GM18858 (cell line): ENCODE measurements around the gene TTC21A.

Source experiments
- ATAC-seq: cut with Tn5 transposase; IDR thresholded peaks from one replicate; pipeline ENCODE4 v1.9.1; 2021; ENCODE audit not compliant: unreplicated experiment

TTC21A gene

DNA sequence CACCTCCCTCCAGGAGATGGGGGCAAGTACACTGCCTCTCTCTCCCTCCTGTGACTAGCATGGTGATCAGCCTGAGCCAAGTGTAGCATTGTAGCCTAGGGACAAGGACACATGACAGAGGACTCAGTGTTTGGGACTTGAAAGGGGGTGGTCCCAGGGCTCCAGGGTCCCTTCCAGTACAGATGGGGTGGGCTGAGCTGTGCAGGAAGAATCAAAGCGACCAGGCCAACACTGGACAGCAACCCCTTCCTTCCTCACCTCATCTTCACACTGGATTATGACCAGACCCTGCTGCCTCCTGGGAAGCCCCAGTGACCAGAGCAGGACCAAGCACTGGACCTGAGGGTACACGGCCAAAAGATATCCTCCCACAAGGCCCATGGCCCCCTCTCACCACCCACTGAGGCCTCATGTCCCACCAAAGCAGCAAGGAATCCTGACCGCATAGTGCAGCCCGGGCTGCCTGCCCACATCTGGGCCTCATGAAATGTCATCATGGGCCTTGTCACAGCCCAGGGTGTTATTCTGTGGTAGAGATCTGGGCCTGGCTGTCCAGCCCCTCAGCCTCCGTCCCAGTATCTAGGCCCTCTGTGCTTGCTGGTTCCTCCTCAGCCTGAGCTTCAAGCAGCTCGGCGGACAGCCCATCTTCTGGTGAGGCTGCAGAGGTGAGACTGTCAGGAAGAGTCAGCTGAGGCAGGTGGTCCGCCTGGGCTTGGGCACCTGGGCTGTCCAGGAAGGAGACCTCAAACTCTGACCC lies 9.6 kb upstream of the TTC21A start:
- no peak for ATAC-seq

DNA sequence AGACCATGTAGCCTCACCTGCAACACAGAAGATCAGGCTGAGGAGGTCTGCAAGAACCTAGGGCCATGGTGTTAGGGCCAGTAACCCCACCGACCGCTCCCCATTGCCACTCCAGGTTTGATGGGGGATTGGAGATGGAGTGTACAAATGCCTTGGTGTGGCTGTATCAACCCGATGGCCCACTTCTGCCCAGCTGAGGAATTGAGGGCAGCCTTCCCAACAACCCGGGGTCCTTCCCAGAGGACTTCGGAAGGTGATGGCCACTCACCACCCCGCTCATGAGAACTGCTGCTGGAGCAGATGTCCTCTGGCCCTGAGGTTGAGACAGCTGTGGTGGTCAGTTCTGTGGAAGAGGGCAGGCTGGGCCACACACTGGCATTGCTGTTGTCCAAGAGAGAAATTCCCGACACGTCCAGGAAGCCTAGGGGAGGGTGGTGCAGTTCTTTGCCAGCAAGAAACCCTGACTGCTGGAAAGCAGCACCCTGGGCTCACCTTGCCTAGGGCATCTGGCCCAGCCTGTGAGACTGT lies 8.9 kb upstream of the TTC21A start:
- no peak for ATAC-seq

DNA sequence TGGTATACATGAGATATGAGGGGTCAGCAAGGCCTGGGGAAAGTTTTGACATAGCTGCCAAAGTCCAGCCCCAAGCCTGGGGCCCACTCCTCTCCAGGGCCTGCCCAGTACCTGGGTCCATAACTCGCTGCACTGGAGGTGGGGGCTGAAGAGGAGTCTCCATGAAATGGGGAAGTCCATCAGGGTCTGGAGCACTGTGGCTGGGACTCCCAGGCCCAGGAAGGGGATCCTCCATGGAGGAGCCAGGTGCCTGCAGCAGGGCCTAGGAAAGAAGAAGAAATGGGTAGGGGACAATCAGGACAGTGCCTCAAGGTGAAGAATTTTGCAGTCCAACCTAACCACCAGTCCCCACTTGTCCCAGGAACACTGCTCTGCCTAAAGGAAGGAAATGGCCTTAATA lies 8.2 kb upstream of the TTC21A start:
- no peak for ATAC-seq

DNA sequence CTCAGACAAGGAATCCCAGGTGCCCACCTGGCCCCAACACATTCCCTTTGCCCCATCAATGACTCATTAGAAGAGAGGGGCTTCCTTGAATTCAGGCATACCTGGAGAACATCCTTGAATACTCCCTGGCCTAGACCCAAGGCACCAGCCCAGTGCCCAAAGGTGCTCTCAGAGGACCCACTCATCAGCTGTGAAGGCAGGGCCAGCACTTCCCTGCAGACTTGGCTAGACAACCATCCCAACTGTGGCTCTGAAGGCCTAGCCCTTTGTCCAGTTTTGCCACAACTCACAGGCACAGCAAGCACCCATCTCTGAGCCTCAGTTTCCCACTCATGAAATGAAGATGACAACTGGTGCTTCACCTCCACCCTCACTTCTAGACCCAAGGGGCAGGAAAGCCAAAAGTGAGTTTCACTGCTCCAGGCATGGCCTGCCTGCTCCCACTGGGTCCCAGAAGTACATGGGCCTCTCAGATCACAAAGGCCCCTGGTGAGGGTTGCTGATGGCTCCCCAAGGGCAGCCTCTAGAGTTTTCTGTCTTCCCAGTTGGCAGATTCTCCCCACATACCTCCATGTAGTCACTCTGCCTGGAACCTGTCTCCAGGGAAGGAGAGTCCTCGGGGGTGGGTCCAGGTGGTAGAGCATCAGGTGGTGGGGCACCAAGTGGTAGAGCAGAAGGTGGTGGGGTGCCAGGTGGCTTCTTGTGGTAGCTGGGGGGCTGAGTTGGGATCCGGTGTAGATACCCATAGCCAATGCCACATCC lies 7.6 kb upstream of the TTC21A start:
- ATAC-seq, result no peak

DNA sequence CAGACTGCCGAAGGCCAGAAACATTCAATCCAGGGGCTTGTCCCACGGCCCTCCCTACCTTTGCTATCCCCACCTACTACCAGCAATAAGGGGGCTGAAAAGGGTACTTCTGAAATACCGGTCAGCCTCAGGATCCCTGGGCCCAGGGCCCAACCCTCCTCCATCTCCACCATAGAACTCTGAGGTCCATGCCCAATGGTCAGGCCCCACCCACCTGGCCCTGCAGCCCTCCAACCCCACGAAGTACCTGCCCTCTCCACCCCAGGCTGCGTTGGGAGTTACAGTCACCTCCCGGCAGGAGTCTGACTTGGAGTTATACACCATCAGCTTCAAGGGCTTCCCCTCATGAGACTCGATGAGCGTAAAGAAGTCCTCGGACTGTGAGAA lies 7.0 kb upstream of the TTC21A start:
- ATAC-seq, result no peak

DNA sequence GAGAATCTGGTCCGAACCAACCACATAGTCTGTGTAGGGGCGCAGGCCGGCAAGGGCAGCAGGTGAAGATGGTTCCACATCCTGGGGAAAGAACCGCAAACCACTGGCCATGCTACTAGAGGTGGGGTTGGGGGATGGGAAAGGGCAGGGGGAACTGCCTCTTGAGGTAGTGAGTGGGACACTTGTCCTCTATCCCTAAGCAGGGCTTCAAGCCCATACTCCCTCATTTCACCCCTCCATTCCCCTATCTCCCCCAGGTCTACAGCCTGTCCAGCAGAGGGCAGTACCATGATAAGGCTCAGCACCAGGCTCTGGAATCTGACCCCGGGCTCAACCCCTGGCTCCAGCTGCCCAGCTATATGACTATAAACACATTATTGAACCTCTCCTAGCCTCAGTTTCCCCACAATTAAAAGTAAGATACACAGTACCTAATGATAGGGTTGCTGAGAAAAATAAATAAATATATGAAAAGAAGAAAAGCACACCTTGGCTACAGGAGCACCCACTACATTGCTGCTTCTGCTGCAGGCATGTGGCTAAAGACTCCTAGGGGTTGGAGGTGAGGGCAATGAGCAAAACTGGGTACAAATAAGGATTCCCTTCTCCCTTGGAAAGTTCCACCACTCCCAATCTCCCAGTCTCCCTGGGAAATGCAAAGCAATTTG lies 6.3 kb upstream of the TTC21A start:
- peak; percentile 56 for ATAC-seq

DNA sequence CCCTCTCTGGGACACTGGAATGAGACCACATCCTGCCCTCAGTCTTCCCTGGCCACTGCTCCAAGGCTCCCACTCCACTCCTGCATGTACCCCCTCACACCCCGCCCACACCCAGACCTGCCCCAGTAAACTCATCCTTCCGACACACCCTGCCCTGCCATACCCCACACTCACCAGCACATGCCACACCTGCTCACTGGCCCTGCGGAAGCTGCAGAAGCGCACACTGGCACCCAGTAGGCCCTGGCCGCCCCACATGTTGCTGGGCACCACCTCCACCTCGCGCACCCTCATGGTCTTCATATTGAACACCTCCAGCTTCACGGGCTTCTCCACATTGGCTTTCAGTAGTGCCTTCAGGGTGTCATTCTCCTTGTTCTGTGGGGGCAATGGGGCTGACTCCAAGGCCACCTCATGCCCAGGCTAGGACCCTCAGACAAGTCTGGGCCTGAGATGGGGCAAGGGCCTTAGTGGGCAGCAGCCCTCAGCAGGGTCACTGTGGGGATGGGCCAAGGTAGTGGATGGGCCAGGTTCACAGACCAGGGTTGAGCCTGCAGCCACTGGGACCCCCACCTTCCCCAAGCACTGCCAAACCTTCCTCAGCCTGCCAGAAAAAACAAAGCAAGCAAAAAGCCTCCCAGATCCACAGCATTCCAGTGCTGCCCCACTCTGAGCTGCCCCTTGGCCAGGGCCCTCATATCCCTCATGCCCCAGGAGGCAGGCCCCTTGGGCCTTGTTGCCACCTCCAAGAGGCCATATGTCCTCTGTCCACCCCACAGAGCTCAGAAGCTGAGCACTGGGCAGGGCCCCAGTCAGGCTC lies 4.8 kb upstream of the TTC21A start:
- ATAC-seq, result no peak

DNA sequence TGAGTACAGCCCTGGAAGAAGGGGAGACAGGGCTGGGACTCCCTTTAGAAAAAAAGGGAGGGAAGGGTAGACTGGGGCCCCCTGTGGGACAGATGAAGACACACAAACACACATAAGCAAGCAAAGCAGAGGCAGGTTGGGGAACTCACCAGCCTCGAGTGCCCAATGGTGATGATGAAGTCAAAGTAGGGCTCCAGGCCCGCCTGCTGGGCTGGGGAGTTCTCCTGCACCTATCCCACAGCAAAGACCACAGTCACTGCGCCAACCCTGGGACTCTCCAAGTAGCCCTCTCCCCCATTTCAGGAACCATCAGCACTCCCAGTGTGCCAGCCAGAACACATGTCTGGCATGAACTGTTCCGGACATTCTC lies 4.2 kb upstream of the TTC21A start:
- ATAC-seq, result no peak

DNA sequence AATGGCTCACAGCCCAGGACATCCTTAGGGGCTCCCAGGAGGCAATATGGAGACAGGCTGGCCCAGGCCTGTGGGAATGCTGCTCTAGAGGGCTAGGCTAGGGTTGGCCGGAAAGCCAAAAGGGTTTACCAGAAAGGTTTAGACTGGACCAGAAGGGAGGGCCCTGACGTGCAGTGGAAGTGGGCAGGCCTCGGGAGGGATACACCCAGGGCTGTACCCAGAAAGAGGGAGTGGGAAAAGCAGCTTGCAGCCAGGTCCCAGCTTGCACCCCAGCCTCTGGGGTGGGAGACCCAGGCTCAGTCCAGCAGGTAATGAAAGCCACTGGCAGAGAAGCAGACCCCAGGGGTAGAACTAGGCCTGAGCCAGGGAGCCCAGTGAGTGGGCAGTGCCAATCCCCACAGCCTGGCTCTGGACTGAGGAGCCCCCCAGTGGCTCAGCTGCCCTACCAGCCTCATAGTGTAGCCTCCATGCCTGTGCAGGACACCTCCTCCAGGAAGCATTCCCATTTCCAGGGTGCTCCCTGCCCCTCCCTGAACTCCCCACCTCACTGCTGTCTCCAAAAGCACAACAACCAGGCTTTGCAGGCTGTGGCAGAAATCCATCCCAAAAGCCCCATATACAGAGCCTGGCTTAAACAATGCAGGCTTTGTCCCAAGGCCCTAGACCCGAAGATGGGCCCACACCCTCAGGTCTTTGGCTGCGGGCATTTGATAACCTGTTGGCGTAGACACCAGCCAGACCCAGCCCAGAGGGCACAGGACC lies 3.5 kb upstream of the TTC21A start:
- no peak for ATAC-seq

DNA sequence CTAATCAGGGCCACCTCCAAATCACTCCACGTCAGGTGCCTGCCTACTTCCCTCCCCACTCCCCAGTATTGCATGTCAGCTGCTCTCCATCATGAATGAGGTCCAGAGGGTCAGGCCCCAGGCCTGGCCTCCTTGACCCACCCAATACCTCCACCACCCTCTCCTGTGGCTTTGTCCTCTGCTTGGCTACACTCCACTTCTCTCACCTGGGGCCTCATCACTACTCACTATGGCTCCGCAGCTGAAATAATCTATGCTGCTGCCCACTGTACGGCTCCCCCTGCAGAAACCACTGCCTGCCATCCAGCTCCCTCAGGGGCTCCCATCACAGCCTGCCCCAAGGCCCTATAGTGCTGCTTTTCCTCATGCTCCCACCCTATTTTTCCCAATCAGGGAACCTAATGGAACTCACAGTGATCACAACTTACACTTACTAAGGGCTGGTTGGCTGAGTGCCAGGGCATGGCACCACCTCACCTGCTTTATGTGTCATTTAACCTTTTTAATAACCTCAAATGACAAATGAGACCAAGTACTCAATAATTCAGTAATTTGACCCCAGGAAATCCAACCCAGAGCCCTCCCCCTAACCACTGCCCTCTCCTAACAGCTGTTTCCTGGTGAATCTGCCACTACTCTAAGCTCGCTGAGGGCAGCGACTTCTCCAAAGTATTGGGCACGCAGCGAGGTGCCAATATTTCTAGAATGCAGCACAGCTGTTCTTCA lies 2.4 kb upstream of the TTC21A start:
- ATAC-seq, result no peak

DNA sequence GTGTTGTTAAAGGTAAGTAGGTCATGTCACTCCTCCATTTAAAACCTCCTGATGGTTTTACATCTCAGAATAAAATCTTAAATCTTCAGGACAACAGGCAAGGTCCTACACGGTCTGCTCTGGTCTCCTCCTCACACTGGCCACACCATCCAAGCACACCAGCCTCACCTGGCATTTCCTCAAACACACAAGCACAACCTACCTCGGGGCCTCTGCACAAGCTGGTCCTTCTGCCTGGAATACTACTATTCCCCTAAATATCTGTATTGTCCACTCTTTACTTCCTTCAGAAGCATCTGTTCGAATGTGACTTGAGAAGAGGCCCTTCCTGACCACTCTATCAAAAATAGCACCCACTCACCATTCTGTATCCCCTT lies 1.8 kb upstream of the TTC21A start:
- no peak for ATAC-seq

DNA sequence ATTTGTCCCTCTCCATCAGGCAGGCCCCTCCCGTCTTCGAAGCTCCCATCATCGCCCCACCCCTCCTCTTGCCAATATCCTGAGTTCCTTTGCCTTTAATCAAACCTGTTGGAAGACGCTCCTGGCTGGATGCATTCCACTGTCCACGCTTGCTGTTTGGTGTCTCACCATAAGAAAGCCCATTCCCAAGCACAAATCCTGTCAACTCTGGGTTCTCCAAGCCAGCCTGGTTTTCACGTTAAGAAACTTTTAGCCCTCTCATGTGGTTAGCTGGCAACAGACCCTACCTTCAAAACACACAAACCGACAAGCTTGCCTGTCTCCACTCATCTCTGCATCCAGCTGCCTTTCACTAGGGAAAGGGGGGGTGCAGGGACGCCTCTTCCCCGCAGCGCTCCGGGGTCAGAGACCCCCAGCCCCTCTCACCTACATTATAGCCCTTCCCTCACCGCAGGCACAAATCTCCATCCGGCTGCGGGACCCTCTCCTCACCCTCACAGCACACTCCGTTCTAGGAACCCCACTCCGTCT lies 1.1 kb upstream of the TTC21A start:
- ATAC-seq, result no peak

DNA sequence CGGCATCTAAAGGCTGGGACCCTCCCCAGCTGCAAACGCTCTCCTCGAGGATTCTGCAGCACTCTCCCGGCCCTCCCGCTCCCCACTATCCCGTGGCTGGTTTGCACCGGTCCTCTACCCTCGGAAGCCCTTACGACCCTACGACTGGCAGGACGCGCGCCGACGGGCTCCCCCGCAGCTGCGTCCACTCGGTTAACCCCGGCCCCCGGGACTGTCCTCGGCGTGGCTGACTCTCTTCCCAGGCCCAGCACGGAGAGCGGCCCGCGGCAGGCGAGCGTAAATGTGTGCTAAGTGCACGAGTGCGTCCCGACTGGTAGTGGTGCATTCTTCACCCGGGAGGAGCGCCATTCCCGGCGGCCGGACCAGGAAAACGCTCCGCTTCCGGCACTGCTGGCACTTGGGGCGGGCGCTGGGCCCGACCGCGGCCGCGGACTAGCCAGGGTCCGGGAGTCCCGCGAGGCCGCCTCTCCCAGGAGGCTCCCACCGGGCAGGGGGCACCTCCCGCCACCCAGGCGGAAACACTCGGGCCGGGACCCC lies 561 bp upstream of the TTC21A start:
- peak; percentile 3 for ATAC-seq

DNA sequence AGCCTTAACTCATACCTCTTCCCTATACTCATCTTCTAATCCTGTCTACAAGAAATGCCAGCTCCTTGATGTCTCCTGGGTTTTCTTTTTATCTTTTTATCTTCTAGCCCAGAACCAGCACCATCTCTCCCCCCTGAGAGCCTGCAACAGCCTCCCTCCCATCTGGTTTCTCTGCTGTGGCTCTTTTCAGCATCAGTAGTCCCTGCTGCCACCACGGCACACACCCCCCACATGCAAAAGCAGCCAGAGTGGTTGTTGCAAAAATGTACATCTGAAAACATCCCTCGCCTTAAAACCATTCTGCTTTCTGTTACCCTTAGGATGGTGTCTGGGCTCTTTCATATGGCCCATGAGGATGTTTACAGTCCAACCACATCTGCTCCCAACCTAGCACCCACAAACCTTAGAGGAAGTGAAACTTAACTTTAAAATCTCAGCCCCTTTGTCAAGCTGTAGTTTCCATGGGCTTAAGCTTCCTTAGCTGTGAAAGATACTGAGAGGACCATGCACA lies 775 bp downstream of the TTC21A start:
- ATAC-seq, result peak; percentile 84

DNA sequence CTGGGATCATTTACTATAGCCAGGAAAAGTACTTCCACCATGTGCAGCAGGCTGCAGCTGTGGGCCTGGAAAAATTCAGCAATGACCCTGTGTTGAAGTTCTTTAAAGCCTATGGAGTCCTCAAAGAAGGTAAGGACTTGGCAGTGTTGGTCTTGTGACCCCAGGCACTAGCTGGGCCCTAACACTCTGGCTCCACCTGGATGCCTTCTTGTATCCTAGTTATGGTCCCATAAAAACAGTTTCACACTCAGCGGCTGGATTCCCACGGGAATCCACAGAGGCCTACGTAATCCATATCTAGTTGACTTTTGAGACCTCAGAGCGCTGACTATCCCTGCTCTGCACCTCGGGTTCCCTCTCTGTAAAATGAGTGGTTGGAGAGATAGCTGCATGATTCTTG lies 1.6 kb downstream of the TTC21A start:
- no peak for ATAC-seq

DNA sequence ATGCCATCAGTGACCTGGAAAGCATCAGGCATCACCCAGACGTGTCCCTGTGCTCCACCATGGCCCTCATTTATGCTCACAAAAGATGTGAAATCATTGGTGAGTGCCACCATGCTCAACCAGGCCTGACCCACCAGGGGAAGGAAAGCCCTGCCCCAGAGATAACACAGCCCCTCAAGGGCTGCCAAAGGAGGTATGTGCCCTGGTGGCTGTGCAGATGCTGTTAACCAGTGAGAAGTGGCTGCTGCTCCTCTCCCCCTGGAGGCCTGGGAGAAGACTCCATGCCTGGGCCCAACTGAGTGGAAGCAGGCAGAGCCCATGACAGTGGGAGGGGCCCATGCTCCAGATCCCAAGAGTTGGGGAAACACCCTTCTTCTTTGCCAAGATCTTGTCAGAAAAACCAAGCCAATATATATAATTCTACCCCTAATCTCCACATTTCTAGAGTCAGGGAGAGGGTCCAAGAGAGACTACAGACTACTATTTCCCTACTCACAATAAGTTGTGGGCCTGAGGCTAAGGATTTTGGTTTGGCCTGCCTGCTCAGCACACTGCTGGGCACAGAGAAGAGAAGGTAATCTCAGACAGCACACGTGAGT lies 2.7 kb downstream of the TTC21A start:
- no peak for ATAC-seq

DNA sequence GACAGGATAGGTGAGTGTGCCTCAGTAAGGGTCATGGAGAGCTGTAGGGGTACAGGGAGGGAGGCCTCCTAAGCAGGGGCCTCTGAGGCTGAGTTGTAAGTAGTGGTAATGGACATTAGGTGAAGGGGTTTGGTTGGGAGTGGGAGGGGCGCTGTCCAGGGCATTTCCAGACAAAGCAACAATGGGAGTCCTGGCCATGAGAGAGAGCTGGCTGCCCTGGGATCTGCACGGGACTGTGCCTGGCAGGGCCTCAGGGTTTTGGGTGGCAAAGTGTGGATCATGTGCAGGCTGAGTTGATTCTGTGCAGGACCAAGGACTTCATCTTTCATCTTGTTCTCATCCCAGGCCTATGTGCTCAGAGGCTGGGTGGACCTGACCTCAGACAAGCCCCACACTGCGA lies 4.6 kb downstream of the TTC21A start:
- ATAC-seq, result no peak

DNA sequence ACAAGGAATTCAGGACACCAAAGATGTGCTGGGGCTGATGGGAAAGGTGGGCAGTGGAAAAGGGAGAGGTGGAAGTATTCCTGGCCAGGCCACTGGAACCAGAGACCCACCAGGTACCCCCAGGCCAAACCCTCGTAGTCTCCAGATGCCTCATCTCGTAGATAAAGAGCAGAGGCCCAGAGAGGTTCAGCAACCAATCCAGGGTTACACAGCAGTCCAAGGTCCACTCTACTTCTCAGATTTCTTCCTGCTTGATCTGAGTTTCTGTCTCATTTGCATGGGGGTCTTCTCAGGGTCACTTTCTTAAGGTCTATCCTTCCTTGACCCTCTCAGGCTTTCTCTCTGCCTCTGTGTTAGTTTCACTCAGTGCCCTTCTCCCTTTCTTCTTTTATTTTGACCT lies 5.1 kb downstream of the TTC21A start:
- ATAC-seq, result no peak

DNA sequence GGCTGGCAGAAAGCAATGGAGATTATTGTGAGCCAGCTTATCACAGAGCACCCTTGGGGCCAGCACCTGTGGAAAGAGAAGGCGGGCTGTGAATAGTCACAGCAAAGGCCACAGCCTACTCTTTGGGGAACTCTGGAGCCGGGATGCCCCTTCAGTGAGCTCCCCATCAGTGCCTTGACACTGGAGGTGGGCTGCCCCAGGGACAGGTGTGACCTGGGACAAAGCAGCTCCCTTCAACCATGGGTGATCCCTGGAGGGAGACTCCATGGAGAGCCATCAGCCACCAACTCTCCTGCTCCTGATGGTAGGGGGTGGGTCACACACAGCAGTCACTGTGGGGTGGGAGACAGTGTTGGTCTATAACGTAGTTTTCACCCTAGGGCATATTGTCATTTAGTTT lies 5.8 kb downstream of the TTC21A start:
- ATAC-seq, result no peak
